T-helper 2 cell (primary cell): ENCODE data around the gene TTC22.
"Not testable (repeated sequence)": the region's sequence is repeated elsewhere in the genome, so short reads cannot be mapped to it uniquely, and the experiment has no call there.

ENCODE experiments used
- DNase-seq, 5 experiments: peaks; one replicate each; pipeline versions ENCODE4 v3.0.0 to v3.0.0-alpha.2; 2012 to 2022

The TTC22 gene

DNA sequence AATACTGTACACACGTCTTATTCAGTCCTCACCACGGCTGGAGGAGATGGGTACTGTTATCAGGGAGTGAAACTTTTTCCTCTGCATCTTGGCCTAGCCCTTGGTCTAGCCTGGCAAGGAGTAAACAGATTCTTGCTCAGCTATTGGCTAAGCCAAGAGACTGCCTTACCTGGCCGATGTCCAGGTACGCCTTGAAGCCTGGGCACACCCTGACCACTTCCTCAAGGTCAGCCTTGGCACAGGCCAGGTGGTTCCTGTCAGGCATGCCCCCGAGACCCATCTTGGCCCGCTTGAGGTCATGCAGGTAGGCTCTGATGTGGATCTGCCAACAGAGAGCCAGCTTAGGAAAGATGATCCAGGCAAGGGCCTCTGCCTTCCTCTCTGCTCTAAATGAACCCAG is 19.0 kb downstream of the TTC22 start:
- DNase-seq, result no peak

DNA sequence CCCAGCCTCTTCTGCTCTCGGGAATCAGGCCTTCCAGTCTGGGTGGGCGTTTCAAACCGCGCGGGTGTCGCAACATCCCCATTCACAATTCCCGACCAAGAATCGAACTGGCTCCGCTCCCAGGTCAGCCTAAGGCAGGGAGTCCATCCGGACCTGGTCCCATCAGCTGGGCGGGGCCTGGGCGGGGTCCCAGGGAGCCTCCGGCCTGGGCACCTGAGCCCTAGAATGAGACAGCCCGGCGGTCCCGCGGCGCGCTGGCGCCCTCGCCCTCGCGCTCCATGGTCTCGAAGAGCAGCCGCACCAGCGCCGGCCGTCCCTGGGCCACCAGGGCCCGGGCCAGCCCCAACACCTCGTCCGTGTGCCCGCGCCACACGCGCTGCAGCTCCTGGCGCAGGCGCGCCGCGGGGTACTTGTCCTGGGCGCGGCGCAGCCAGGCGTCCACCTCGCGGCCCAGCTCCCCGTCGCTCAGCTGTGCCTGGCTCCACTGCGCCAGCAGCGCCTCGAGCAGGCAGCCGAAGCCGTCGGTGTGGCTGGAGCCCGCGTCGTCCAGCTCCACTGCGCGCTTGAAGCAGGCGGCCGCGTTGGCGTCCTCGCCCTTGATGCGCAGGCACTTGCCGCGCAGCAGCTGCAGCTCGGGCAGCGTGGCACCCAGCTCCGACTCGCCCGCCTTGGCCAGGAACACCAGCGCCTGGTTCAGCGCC is 19.9 kb downstream of the TTC22 start:
- DNase-seq, result no peak

DNA sequence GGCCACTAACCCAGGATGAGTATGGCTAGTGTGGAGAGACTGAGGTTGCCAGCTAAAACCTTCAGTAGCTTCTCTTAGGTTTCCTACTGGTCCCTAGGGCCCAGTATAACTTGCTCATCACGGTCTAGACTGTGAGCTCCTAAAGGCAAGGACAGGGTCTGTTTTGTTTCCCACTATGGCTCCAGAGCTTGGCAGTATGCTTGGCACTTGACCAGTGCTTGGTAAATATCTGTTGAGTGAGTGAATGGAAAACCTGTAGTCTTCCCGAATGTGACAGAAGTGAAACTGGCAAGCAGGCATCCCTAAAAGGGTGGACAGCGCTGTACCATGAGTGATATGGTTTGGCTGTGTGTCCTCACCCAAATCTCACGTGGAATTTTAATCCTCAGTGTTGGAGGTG is 23.7 kb downstream of the TTC22 start:
- DNase-seq, result no peak

DNA sequence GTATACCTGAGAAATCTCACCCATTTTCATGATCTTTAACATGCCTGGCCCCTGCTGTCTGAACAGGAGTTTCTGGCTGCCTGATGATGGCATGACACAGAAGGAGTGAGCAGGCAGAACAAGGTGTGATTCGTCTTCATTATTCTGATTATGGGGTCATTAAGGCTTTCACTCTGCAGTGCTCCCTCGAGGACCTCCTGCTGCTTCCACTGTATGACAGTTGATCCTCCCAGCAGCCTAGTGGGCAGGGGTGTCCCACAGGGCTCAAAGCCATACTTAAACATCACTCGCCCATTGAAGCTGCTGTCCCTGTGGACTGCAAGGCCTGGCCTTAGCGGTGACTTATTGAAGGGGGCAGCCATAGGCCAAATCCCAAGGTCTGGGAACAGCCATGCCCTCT is 24.1 kb downstream of the TTC22 start:
- no peak for DNase-seq

DNA sequence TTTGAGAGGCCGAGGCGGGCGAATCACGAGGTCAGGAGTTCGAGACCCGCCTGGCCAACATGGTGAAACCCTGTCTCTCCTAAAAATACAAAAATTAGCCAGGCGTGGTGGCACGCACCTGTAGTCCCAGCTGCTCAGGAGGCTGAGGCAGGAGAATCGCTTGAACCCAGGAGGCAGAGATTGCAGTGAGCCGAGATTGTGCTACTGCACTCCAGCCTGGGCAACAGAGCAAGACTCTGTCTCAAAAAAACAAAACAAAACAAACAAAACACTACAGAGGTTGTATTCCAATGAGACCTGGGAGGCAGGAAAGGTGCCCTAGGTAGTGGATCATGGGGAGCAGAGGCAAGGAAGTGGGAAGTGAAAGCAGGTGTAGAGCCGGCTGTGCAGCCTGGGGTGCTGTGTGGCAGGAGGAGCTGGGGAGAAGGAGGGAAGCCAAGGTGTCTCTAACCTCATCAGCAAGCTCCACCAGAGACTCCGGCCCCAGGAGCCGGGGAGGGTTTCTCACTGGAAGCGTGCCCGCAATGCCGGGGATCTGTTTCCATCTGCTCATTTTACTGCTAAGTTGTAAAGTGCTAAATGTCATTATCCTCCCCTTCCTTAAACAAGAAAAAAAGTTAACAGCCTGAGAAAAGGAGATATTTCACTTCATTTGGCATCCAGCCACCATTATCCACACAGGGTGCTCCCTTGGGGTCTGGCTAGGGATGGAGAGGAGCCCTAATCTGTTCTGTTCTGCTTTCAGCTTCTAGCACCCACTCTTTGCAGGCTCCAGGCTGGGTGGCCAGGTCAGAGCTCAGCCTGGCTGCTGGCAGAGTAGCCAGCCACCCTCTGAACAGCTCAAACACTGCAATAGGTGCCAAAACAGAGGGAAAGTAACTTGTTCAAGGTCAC is 25.0 kb downstream of the TTC22 start:
- DNase-seq, result not testable (repeated sequence)

DNA sequence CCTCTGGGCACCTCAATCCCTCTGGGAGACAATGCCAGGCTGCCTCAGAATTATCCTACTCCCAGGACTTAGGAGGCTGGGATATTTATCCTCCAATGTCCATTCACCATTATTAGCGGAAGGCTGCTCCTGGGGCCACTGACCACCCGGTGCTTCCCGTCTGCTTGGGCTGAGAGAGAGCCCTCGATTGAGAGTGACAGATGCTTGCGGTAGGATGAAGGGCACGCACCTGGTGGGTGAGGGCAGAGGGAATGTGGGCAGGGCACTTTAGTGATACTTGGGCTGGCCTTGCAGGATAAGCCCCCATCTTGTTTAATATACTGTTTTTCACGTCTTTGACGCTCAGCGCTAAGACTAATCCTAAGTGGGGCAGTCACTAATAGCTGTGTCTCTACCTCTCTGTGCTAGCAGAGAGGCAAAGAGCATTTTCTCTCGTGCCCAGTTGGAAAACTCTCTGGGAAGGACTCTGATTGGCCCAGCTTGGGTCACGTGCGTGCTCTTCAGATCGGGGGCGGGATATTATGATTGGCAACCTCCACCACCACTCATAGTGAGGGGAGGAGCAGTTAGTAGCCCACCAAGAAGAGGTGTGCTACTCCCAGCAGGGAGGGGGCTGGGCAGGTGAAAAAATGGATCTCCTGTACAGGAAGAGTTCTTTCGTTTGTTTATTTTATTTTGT is 26.2 kb downstream of the TTC22 start:
- DNase-seq, result peak in 1 of 5 experiments; percentile 12

DNA sequence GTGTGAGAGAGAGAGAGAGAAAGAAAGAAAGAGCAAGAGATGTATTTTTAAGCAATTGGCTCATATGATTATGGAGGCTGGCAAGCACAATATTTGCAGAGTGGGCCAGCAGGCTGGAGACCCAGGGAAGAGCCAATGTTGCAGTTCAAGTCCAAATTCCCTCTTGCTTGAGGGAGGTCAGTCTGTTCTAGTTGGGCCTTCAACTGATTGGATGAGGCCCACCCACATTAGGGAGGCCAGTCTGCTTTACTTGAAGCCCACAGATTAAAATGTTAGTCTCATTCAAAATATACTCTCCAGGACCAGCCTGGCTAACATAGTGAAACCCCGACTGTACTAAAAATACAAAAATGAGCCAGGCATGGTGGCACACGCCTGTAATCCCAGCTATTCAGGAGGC is 28.2 kb downstream of the TTC22 start:
- no peak for DNase-seq

DNA sequence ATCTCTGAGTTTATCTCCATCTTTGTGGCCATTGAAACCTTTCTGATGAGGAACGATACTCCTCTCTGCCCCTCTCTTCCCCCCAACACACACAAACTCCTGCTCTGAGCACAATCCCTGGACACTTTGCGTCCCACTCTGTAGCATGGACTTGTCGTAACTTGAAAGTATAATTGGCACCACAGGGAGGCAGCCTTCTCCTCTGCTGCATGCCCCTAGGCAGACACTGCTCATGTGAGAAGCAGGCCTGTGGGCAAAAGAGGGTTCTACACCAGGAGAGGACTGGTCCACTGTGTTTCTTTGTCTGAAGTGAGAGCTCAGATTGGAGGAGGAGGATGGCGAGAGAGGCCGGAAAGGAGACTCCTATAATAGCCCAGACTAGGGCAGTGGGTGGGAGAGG is 33.0 kb downstream of the TTC22 start:
- DNase-seq, result peak in 1 of 5 experiments; percentile 37

DNA sequence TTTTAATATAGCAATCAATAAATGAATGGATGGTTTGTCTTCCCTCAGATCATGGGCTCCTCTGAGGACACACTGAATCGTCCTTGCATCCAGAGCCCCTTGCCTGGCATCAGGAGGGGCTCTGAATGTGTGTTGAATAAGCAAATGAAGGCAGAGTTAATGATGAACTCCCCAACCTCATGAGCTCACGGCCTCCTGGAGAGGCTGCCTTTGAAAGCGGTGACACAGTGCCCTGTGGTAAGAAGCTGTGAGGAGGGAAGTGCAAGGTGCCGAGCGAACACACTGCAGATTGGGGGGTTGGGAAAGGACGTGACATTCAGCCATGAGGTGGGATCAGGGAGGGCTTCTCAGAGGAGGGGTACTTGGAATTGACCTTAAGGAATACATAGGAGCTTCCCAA is 33.6 kb downstream of the TTC22 start:
- no peak for DNase-seq

DNA sequence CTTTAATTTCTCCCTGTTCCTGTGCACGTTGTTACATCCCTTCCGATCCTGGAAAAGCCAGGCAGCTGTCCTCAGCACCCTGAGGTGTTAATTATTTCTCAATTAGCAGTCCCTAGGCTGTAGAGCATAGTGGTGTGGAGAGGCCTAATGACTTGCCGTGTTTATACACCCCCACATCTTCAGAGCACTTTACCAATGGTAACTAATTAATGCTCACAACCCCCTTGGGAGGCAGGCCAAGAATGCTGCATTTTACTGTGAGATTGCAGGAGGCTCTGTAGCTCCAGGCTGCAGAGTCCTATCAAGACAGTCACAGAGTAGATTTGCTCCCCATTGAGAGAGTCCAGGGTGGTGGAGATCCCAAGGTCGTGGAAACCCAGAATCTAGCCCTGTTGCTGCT is 34.4 kb downstream of the TTC22 start:
- DNase-seq, result no peak

DNA sequence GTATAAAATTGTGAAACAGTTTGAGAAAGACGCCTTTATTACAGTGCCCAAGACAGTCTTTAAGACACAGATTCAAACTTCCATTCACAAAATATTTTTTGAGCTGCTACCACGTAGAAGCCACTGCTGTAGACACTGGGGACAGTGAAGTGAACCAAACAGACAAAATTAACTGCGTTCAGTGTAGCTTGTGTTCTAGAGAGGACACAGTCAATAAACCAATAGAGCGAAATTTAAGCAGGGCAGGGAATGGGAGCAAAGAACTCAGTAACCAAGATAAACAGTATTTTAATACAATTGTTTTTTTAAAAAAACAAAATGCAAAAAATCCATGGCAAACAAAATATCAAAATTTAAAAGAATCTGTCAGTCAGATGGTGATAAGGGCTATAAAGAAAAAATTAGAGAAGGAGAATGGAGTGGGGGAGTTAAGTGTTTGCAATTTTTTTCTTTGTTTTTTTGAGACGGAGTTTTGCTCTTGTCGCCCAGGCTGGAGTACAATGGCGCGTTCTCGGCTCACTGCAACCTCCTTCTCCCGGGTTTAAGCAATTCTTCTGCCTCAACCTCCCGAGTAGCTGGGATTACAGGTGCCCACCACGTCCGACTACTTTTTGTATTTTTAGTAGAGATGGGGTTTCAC is 36.1 kb downstream of the TTC22 start:
- no peak for DNase-seq

DNA sequence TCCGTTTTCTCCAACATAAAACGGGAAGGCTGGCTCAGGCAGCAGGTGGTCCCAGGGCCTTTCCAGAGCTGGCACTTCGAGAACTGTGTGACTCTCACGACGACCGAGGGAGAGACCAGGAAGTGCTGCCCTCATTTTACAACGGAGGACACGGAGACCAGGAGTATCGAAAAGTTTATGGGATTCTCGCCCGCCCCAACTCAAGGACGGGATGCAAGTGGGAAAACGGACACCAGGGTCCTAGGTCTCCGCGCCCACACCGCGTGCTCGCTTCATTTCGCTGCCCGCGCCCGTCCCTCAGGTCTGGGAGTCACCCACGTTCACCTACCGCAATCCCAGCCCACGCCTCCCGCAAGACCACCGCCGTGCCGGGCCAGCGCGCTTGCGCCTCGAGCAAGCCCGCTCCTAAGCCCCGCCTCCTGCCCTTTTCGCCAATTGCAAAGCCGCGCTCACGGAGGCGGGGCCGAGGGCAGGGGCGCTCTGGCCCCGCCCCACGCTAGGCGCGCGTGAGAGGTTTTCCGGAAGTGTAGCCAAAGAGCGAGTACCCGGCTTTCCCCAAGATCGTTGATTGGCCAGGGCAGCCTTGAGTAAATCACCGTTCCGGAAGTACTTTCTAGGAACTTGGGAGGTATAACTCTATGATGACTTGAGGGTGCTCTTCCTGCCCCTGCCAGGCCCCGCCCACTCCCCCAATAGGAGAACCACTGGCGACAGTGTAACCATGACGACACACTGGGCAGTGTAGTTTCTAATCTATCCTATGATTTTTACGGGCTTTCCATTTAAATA is 36.8 kb downstream of the TTC22 start, which contains the start of gene PARS2:
TSS of gene PARS2 (minus strand) at position 391 of the 789 bp plus-strand sequence. CDS start 5,362 bp downstream, outside the sequence.
- peak; percentile 91 to 99 (median 94) for DNase-seq

DNA sequence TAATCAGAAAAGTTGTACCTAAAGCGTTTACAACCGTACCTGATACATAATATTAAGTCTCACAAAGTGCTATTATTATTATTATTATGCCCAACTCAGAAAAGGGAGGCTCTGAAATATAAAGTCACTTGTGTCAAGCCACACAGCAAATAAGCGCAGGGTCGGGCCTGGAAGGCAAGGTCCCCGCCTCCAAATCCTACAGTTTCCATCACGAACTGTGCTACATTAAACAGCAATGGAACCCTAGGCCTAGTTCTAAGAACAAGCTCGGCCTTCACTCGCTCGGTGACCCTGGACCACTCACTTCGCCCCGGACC is 37.3 kb downstream of the TTC22 start:
- peak in 2 of 5 experiments; percentile 4 to 34 for DNase-seq

DNA sequence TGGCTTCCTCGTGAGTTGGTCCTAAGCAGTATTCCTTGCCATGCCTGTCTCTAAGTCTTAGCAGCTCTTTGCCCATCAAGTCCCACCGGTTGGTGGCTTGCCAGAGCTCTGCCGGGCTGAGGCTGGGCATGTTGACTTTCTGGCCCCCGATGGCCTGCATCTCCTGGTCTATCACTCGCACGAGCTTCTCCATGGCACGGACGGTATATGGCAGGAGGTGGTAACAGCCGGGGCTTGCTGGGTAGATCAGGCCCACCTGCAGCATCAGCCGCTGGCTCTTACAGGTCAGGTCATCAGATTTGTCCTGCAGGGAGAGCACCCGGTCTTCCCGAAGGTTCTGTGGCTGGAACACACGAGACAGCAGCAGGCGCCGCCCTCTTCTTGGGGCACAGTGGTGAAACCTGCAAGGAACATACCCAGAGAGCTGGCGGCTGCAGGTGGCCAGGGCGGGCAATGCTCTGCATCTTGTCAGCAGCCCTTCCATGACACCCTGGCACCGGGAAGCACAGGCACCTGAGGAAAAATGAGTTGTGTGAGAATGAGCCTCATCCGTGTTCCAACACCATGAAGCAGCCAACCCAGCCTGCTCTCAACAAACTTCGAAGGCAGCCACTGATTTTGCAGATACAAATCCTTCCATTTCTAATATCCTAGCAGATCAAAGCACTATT is 42.3 kb downstream of the TTC22 start:
- DNase-seq, result no peak

DNA sequence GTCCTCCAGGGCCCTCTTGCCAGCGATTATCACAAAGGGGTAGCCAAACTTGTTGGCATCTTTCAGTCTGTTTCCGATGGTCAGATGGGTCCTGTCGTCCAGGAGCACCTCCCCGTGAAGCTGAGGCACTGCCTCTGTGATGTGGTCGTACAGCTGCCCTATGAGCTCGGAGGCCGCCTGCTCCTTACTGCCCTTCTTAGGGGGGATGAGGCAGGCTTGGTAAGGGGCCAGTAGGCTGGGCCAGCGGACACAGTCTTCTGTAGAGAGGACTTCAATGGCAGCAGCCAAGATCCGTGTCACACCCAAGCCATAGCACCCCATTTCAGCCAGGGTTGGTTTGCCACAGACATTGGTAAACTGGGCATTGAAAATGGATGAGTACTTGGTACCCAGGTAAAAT is 43.3 kb downstream of the TTC22 start:
- no peak for DNase-seq

DNA sequence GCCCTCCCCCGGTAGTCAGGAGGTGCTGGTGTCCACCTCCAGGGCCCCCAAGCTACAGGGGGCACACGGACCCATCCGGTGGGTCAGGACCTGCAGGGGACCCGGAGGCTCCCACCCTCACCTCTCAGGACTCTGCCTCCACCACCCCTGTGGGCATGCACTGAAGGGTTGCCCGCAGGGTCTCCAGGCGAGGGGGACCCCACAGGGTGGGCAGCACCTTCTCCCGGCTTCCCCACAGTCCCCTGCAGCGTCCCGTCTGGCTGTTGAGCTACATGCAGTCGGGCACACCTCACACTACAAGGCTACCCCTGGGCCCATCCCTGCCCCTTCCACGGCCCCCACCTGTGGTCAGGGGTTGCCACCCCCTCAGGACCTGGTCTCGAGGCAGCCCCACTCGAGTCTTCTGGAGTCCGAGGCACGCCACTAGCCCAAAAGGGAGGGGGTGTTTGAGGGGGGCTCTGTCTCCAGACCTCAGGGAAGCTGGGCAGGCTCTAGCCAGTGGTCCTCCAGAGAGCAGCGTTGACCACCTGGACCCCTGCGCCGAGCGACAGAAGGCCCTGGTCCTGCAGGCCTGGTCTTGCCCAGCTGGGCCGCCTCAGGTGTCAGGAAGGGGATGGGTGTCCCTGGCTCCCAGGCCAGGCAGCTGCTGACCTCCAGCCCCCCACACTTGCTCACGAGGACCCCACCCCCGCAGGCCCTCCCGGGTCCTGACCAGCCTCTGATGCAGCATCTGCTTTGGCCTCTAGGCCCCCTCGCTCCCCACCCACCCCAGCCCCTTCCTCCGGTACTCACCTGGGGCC is 46.4 kb downstream of the TTC22 start:
- no peak for DNase-seq

DNA sequence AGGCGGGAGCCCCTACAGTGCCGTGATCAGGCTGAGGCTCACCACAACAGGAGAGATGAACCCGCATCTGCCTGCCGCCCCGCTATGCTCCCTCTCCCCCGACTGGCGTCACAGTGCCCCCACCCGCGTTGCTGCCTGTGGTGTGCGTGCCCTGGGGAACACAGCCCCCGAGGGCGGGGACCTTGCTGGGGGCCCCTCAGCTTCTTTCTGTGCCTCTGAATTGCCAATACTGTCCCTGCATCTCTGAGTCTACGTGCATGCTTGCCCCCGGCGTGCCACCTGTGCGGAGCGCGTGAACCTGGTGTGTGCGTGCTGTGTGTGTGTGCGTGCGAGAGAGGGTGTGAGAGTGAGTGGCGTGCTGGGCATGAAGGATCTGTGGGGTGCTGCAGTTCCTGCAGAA is 47.1 kb downstream of the TTC22 start:
- DNase-seq, result no peak

DNA sequence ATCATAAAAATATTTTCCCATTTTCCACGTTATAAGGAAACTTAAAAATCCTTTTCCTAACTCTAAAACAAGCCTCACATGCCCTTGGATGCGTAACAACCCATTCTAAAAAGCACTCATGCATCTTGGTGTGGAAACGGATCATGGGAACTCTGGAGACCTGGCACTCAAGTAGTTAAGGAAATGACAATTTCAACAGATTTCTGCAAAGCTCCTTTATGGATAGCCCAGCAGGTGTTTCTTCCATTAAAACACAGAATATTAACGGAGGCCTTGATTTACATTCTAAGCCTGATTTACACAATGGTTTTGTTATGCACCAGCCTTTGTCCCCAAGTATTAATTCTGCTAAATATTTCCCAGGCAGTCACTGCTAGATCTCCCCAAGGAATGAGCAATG is 49.7 kb downstream of the TTC22 start:
- no peak for DNase-seq

DNA sequence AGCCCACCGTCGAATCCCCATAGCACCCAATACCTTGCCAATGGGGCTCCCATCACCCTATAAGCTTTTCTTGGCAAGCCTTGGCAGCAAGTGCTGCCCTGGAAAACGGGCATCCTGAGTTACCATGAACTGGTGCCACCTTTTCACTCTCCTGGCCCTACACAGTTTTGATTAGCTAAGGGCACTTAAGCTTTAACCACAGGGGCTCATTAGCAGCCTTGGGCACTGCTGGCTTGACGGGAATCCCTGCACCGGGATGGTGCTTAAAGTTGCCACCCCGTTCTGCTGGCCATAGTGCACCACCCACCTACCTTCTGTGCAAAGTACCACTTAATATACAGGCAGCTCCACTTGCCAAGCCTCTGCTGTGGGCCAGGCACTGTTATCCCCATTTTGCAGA is 50.5 kb downstream of the TTC22 start:
- DNase-seq, result no peak

DNA sequence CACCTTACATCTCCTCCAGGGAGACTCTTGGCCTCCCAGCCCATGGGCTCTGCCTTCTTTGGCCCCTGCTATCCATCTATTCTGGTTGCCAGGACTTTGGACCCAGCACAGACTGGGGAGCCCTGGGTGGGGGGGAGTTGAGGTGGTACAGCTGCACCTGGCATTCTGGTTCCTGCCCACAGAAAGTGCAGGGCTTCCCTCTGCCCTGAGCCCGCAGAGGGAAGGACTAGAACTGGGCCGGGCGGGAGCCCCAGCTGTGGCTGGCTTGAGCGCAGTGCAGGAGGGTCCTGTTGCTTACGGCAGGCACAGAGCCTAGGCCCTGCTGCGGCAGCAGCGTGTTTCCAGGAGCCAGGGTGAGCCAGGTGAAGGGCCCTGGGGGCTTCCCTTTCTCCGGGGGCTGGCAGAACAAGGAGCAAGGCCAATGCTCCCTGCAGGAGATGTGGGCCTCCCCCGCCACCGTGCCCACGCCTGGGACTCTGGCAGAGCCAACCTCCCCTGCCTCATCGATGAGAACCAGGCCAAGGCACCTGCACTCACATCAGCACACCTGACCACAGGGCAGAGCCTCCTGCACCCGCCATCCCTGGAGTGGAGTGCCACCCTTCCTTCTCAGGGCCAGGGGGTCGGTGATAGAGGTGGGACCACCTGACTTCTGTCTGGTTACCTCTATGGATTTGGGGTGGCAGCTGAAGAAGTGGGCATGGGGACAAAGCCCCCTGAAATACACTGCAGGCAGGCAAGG is 52.9 kb downstream of the TTC22 start:
- DNase-seq, result no peak
